NCI-H82 (cell line): Measurements from ENCODE around the gene ZNF546.
"Not testable (repeated sequence)": the region's sequence is repeated elsewhere in the genome, so short reads cannot be mapped to it uniquely, and the experiment has no call there.

ENCODE experiments used
- DNase-seq: peaks from one replicate; lab custom pipeline; 2025; lab: John Stamatoyannopoulos, UW

ZNF546 gene

GRCh38 chr19:39986643-39987042, 10.2 kb upstream of the ZNF546 start:
- no peak for DNase-seq

- DNase-seq = no peak
Measured at GRCh38 chr19:39987167-39987566, 9.7 kb upstream of the ZNF546 start.

- no peak for DNase-seq
Measured at GRCh38 chr19:39987596-39987995, 9.3 kb upstream of the ZNF546 start.

GRCh38 chr19:39993605-39994004, 3.3 kb upstream of the ZNF546 start:
- no peak for DNase-seq

GRCh38 chr19:39994361-39994760, 2.5 kb upstream of the ZNF546 start:
- DNase-seq = no peak

GRCh38 chr19:39995794-39996193, 1.1 kb upstream of the ZNF546 start:
- DNase-seq = no peak

- DNase-seq = peak; percentile 62
Measured at GRCh38 chr19:39996218-39996810, 546 bp upstream of the ZNF546 start.

GRCh38 chr19:39997638-39998216, 867 bp downstream of the ZNF546 start:
- DNase-seq = no peak

GRCh38 chr19:39998501-39998900, 1.6 kb downstream of the ZNF546 start:
- no peak for DNase-seq

GRCh38 chr19:40005691-40006272, 8.9 kb downstream of the ZNF546 start:
- DNase-seq = no peak

- no peak for DNase-seq
Measured at GRCh38 chr19:40006273-40006691, 9.4 kb downstream of the ZNF546 start.

- no peak for DNase-seq
Measured at GRCh38 chr19:40009674-40010073, 12.8 kb downstream of the ZNF546 start.

- no peak for DNase-seq
Measured at GRCh38 chr19:40013991-40014390, 17.1 kb downstream of the ZNF546 start.

GRCh38 chr19:40023969-40024368, 27.1 kb downstream of the ZNF546 start:
- DNase-seq = no peak

GRCh38 chr19:40025938-40026596, 29.2 kb downstream of the ZNF546 start:
- DNase-seq = no peak

GRCh38 chr19:40026597-40026970, 29.7 kb downstream of the ZNF546 start:
- DNase-seq = no peak

GRCh38 chr19:40033989-40034560, 37.2 kb downstream of the ZNF546 start:
- DNase-seq = no peak

- no peak for DNase-seq
Measured at GRCh38 chr19:40035996-40036395, 39.1 kb downstream of the ZNF546 start.

GRCh38 chr19:40038047-40038446, 41.2 kb downstream of the ZNF546 start:
- not testable (repeated sequence) for DNase-seq

- not testable (repeated sequence) for DNase-seq
Measured at GRCh38 chr19:40041718-40042117, 44.9 kb downstream of the ZNF546 start.

- no peak for DNase-seq
Measured at GRCh38 chr19:40053491-40053890, 56.6 kb downstream of the ZNF546 start.

- no peak for DNase-seq
Measured at GRCh38 chr19:40054632-40055031, 57.8 kb downstream of the ZNF546 start.

- DNase-seq = no peak
Measured at GRCh38 chr19:40055049-40055448, 58.2 kb downstream of the ZNF546 start.
